ENCODE data around the gene RNF215. TPM values are rescaled to one million over a fixed set of nuclear protein-coding genes. Genes with fewer than 3 reads are reported as not detected.

Gene RNF215
- total RNA-seq, 1 donor from 2014 or later = 7.3 TPM

DNA sequence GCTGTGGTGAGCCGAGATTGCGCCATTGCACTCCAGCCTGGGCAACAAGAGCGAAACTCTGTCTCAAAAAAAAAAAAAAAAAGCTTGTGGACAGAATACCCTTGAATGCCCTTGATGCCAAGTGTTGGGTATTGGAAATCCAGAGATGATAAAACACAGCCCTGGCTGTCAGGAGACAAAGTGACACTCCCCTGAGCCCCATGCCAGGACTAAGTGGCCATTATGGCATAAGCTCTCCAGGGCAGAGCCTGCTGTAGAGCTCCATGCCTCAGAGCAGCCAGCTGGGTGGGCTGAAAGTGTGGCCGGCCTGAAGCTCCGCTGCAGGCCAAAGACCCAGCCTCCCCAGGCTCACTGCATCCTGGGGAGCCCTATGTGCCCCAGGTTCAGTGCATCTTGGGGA lies 4.9 kb downstream of the RNF215 start:
- Histone ChIP-seq H3K4me1 (ENCODE audit: control insufficient read depth in 3 of 3, insufficient read depth in 3 of 3, low read length in 3 of 3) (peaks cover 8 to 11% (median 9%) of the 10 kb centered on the region in 3 donors), H3K27ac (ENCODE audit: low read depth, low read length) (no peak overlapping the region), H3K4me3 (ENCODE audit: low read length in 3 of 3) (no peak overlapping the region), H3K9me3 (ENCODE audit: control insufficient read depth in 3 of 3, low read length in 3 of 3) (no peaks in the 10 kb centered on the region), H3K9ac (ENCODE audit: low read depth in 1 of 3, low read length in 3 of 3) (no peak overlapping the region), H3K36me3 (ENCODE audit: control insufficient read depth in 3 of 3, insufficient read depth in 3 of 3, low read length in 3 of 3) (peaks cover 10 to 25% (median 23%) of the 10 kb centered on the region in 3 donors), H3K27me3 (ENCODE audit: control insufficient read depth in 3 of 3, insufficient read depth in 3 of 3, low read length in 3 of 3) (no peaks in the 10 kb centered on the region)

DNA sequence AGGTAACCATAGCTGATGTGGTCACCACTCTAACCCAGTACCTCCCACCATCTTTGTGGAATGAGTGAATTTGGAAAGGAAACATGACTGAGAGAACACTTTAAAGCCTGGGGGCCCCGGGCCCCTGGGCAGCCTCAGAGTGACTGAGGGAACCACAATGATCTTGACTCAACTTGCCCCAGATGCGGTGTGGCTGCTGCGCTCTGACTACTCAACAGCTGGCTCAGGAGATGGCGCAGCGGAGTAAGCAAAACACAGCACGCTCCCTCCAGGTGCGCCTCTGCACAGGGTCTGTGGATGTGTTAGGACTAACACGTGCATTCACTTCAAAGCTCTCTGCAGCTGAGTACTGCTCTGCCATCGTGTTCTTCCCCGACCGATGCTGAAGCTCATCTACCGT lies 5.9 kb downstream of the RNF215 start:
- no peak overlapping the region for H3K4me3 ChIP-seq (ENCODE audit: low read length in 3 of 3)
- no peaks in the 10 kb centered on the region for H3K27me3 ChIP-seq (ENCODE audit: control insufficient read depth in 3 of 3, insufficient read depth in 3 of 3, low read length in 3 of 3)
- H3K4me1 ChIP-seq (ENCODE audit: control insufficient read depth in 3 of 3, insufficient read depth in 3 of 3, low read length in 3 of 3) = peaks cover 3 to 4% (median 3%) of the 10 kb centered on the region in 3 donors
- H3K27ac ChIP-seq (ENCODE audit: low read depth, low read length) = no peak overlapping the region
- peaks cover 10 to 28% (median 25%) of the 10 kb centered on the region in 3 donors for H3K36me3 ChIP-seq (ENCODE audit: control insufficient read depth in 3 of 3, insufficient read depth in 3 of 3, low read length in 3 of 3)
- no peaks in the 10 kb centered on the region for H3K9me3 ChIP-seq (ENCODE audit: control insufficient read depth in 3 of 3, low read length in 3 of 3)
- no peak overlapping the region for H3K9ac ChIP-seq (ENCODE audit: low read depth in 1 of 3, low read length in 3 of 3)

DNA sequence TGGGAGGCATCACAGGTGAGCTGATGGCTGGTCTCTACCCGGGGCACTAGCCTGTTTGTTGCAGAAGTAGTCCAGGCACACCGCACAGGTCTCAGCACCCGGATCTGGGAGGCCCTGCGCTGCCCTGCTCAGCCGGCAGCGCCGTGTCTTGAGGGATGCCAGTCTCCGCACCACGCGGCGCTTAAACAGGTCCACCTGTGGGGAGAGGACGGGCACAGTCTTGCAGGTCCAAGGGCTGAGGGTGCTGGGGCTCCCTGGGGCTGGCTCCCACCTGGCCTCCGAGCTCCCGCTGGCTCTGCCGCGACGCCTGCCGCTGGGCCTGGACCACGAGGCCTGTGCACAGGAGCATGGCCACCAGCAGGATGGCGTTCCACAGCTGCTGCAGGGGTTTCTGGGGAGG lies 7.2 kb downstream of the RNF215 start:
- H3K27ac ChIP-seq (ENCODE audit: low read depth, low read length) = no peak overlapping the region
- H3K9ac ChIP-seq (ENCODE audit: low read depth in 1 of 3, low read length in 3 of 3) = no peak overlapping the region
- H3K36me3 ChIP-seq (ENCODE audit: control insufficient read depth in 3 of 3, insufficient read depth in 3 of 3, low read length in 3 of 3) = peaks cover 10 to 28% (median 25%) of the 10 kb centered on the region in 3 donors
- no peaks in the 10 kb centered on the region for H3K9me3 ChIP-seq (ENCODE audit: control insufficient read depth in 3 of 3, low read length in 3 of 3)
- no peaks in the 10 kb centered on the region for H3K27me3 ChIP-seq (ENCODE audit: control insufficient read depth in 3 of 3, insufficient read depth in 3 of 3, low read length in 3 of 3)
- no peak overlapping the region for H3K4me3 ChIP-seq (ENCODE audit: low read length in 3 of 3)
- no peaks in the 10 kb centered on the region for H3K4me1 ChIP-seq (ENCODE audit: control insufficient read depth in 3 of 3, insufficient read depth in 3 of 3, low read length in 3 of 3)

- no peaks in the 10 kb centered on the region for H3K9me3 ChIP-seq (ENCODE audit: control insufficient read depth in 3 of 3, low read length in 3 of 3)
- H3K4me1 ChIP-seq (ENCODE audit: control insufficient read depth in 3 of 3, insufficient read depth in 3 of 3, low read length in 3 of 3) = no peaks in the 10 kb centered on the region
- H3K9ac ChIP-seq (ENCODE audit: low read depth in 1 of 3, low read length in 3 of 3) = no peak overlapping the region
- H3K27me3 ChIP-seq (ENCODE audit: control insufficient read depth in 3 of 3, insufficient read depth in 3 of 3, low read length in 3 of 3) = peaks cover 0 to 2% (median 1%) of the 10 kb centered on the region in 3 donors
- H3K27ac ChIP-seq (ENCODE audit: low read depth, low read length) = no peak overlapping the region
- H3K4me3 ChIP-seq (ENCODE audit: low read length in 3 of 3) = no peak overlapping the region
- peaks cover 0 to 14% (median 12%) of the 10 kb centered on the region in 3 donors for H3K36me3 ChIP-seq (ENCODE audit: control insufficient read depth in 3 of 3, insufficient read depth in 3 of 3, low read length in 3 of 3)
These were observed 11.8 kb downstream of the RNF215 start for GRCh38 chr22:30375312-30375849.

DNA sequence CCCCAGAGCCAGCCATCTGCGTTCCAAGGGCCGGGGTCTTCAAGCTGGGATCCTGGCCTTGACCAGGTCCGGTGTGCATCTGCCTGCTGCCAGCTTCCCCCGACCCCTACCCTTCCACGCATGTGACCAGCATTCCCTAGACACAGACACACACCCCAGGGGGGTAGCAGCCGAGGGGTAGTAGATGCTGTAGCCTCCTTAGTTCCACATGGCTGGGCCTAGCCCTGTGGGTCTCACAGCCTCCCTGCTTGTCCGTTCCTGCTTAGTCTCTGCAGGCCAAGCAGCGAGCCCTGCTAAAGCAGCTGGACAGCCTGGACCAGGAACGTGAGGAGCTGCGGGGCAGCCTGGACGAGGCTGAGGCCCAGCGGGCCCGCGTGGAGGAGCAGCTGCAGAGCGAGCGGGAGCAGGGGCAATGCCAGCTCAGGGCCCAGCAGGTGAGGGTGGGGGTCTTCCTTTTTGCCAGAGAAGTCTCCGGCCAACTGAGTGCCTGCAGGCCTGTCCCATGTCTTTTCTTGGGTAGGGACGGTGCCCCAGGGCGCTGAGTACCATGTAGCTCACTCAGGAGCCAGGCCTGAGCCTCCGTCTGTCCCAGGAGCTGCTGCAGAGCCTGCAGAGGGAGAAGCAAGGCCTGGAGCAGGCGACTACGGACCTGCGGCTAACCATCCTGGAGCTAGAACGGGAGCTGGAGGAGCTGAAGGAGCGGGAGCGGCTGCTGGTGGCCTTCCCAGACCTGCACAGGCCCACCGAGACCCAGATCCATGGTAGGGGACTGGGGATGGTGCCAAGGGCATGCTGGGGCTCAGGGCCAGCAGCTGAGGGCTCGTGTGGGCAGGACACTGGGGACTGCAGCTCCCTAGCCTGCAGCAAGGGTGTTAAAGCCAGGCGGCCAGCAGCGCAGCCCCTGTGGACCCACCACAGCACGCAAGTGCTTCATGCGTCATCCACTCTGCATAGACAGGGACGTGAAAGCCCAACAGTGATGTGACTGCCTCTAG lies 13.6 kb downstream of the RNF215 start:
- H3K4me3 ChIP-seq (ENCODE audit: low read length in 3 of 3) = no peak overlapping the region
- H3K9me3 ChIP-seq (ENCODE audit: control insufficient read depth in 3 of 3, low read length in 3 of 3) = no peaks in the 10 kb centered on the region
- no peak overlapping the region for H3K27ac ChIP-seq (ENCODE audit: low read depth, low read length)

GRCh38 chr22:30372915-30373314 lies 14.3 kb downstream of the RNF215 start:
- no peak overlapping the region for H3K4me3 ChIP-seq (ENCODE audit: low read length in 3 of 3)
- no peak overlapping the region for H3K27ac ChIP-seq (ENCODE audit: low read depth, low read length)
- peaks cover 0 to 6% (median 3%) of the 10 kb centered on the region in 3 donors for H3K27me3 ChIP-seq (ENCODE audit: control insufficient read depth in 3 of 3, insufficient read depth in 3 of 3, low read length in 3 of 3)
- H3K4me1 ChIP-seq (ENCODE audit: control insufficient read depth in 3 of 3, insufficient read depth in 3 of 3, low read length in 3 of 3) = no peaks in the 10 kb centered on the region
- no peak overlapping the region for H3K9ac ChIP-seq (ENCODE audit: low read depth in 1 of 3, low read length in 3 of 3)
- no peaks in the 10 kb centered on the region for H3K9me3 ChIP-seq (ENCODE audit: control insufficient read depth in 3 of 3, low read length in 3 of 3)
- peaks cover 0 to 9% (median 4%) of the 10 kb centered on the region in 3 donors for H3K36me3 ChIP-seq (ENCODE audit: control insufficient read depth in 3 of 3, insufficient read depth in 3 of 3, low read length in 3 of 3)

More for the DNA sequence above, 13.6 kb downstream of the RNF215 start:
- Histone ChIP-seq H3K4me1 (ENCODE audit: control insufficient read depth in 3 of 3, insufficient read depth in 3 of 3, low read length in 3 of 3) (no peaks in the 10 kb centered on the region), H3K9ac (ENCODE audit: low read depth in 1 of 3, low read length in 3 of 3) (no peak overlapping the region), H3K27me3 (ENCODE audit: control insufficient read depth in 3 of 3, insufficient read depth in 3 of 3, low read length in 3 of 3) (peaks cover 0 to 6% (median 3%) of the 10 kb centered on the region in 3 donors), H3K36me3 (ENCODE audit: control insufficient read depth in 3 of 3, insufficient read depth in 3 of 3, low read length in 3 of 3) (peaks cover 0 to 9% (median 4%) of the 10 kb centered on the region in 3 donors)

DNA sequence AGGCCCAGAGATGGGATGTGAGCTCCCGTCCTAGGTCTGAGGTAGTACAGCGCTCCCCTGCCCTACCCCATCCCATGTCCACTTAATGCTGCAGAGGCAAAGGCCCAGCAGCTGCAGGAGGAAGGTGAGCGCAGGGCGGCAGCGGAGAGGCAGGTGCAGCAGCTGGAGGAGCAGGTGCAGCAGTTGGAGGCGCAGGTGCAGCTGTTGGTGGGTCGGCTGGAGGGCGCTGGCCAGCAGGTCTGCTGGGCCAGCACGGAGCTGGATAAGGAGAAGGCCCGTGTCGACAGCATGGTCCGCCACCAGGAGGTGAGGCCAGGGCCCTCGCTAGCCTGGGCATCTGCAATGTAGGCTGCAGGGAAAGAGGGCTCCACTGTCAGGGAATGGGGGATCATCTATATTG lies 15.2 kb downstream of the RNF215 start:
- no peak overlapping the region for H3K27ac ChIP-seq (ENCODE audit: low read depth, low read length)
- H3K4me1 ChIP-seq (ENCODE audit: control insufficient read depth in 3 of 3, insufficient read depth in 3 of 3, low read length in 3 of 3) = no peaks in the 10 kb centered on the region
- no peak overlapping the region for H3K4me3 ChIP-seq (ENCODE audit: low read length in 3 of 3)
- H3K36me3 ChIP-seq (ENCODE audit: control insufficient read depth in 3 of 3, insufficient read depth in 3 of 3, low read length in 3 of 3) = peaks cover 0 to 3% (median 0%) of the 10 kb centered on the region in 3 donors
- H3K27me3 ChIP-seq (ENCODE audit: control insufficient read depth in 3 of 3, insufficient read depth in 3 of 3, low read length in 3 of 3) = peaks cover 0 to 6% (median 3%) of the 10 kb centered on the region in 3 donors
- H3K9ac ChIP-seq (ENCODE audit: low read depth in 1 of 3, low read length in 3 of 3) = no peak overlapping the region
- H3K9me3 ChIP-seq (ENCODE audit: control insufficient read depth in 3 of 3, low read length in 3 of 3) = no peaks in the 10 kb centered on the region

- Histone ChIP-seq H3K9ac (ENCODE audit: low read depth in 1 of 3, low read length in 3 of 3) (no peak overlapping the region), H3K27me3 (ENCODE audit: control insufficient read depth in 3 of 3, insufficient read depth in 3 of 3, low read length in 3 of 3) (peaks cover 0 to 6% (median 3%) of the 10 kb centered on the region in 3 donors)
These were observed 15.9 kb downstream of the RNF215 start for GRCh38 chr22:30371321-30371720.

GRCh38 chr22:30370641-30371230 lies 16.5 kb downstream of the RNF215 start:
- no peak overlapping the region for H3K27ac ChIP-seq (ENCODE audit: low read depth, low read length)
- no peak overlapping the region for H3K4me3 ChIP-seq (ENCODE audit: low read length in 3 of 3)
- peaks cover 0 to 6% (median 3%) of the 10 kb centered on the region in 3 donors for H3K27me3 ChIP-seq (ENCODE audit: control insufficient read depth in 3 of 3, insufficient read depth in 3 of 3, low read length in 3 of 3)
- H3K4me1 ChIP-seq (ENCODE audit: control insufficient read depth in 3 of 3, insufficient read depth in 3 of 3, low read length in 3 of 3) = no peaks in the 10 kb centered on the region
- H3K36me3 ChIP-seq (ENCODE audit: control insufficient read depth in 3 of 3, insufficient read depth in 3 of 3, low read length in 3 of 3) = peaks cover 2 to 4% (median 4%) of the 10 kb centered on the region in 3 donors
- no peaks in the 10 kb centered on the region for H3K9me3 ChIP-seq (ENCODE audit: control insufficient read depth in 3 of 3, low read length in 3 of 3)
- H3K9ac ChIP-seq (ENCODE audit: low read depth in 1 of 3, low read length in 3 of 3) = no peak overlapping the region

More at GRCh38 chr22:30371321-30371720, 15.9 kb downstream of the RNF215 start:
- Histone ChIP-seq H3K27ac (ENCODE audit: low read depth, low read length) (no peak overlapping the region), H3K4me3 (ENCODE audit: low read length in 3 of 3) (no peak overlapping the region), H3K36me3 (ENCODE audit: control insufficient read depth in 3 of 3, insufficient read depth in 3 of 3, low read length in 3 of 3) (peaks cover 0 to 2% (median under 1%) of the 10 kb centered on the region in 3 donors), H3K4me1 (ENCODE audit: control insufficient read depth in 3 of 3, insufficient read depth in 3 of 3, low read length in 3 of 3) (no peaks in the 10 kb centered on the region), H3K9me3 (ENCODE audit: control insufficient read depth in 3 of 3, low read length in 3 of 3) (no peaks in the 10 kb centered on the region)
